ENCODE measurements around the gene MELK.
A peak's percentile ranks its signal among the peaks of the same experiment; 100 is the strongest.
"Not testable (repeated sequence)": the region's sequence is repeated elsewhere in the genome, so short reads cannot be mapped to it uniquely, and the experiment has no call there.

Gene MELK

GRCh38 chr9:36542355-36542754 is 30.3 kb upstream of the MELK start:
- Mint-ChIP-seq H3K4me3 (no peak overlapping the region), H3K9me3 (no peaks in the 10 kb centered on the region), H3K36me3 (ENCODE audit: low read depth) (no peaks in the 10 kb centered on the region), H3K27me3 (ENCODE audit: low read depth) (no peaks in the 10 kb centered on the region), H3K27ac (no peak overlapping the region), H3K4me1 (peaks cover 5% of the 10 kb centered on the region)
- no peak for TF ChIP-seq CTCF (IDR thresholded peaks at IDR 0.05; ENCODE audit: unreplicated experiment in 3 of 3)

GRCh38 chr9:36543916-36544315 is 28.8 kb upstream of the MELK start:
- Mint-ChIP-seq H3K9me3 (no peaks in the 10 kb centered on the region), H3K27me3 (ENCODE audit: low read depth) (no peaks in the 10 kb centered on the region), H3K36me3 (ENCODE audit: low read depth) (no peaks in the 10 kb centered on the region), H3K4me1 (peaks cover 5% of the 10 kb centered on the region), H3K27ac (peak overlapping the region in 2 of 3 experiments; percentile 30 to 83), H3K4me3 (no peak overlapping the region)
- no peak for TF ChIP-seq CTCF (IDR thresholded peaks at IDR 0.05; ENCODE audit: unreplicated experiment in 3 of 3)

GRCh38 chr9:36547598-36547997 is 25.1 kb upstream of the MELK start:
- H3K27ac Mint-ChIP-seq, result no peak overlapping the region
- no peak for TF ChIP-seq CTCF (IDR thresholded peaks at IDR 0.05; ENCODE audit: unreplicated experiment in 3 of 3)
- no peaks in the 10 kb centered on the region for H3K36me3 Mint-ChIP-seq (ENCODE audit: low read depth)
- H3K4me1 Mint-ChIP-seq, result peaks cover 5% of the 10 kb centered on the region
- no peaks in the 10 kb centered on the region for H3K27me3 Mint-ChIP-seq (ENCODE audit: low read depth)
- no peak overlapping the region for H3K4me3 Mint-ChIP-seq
- H3K9me3 Mint-ChIP-seq, result no peaks in the 10 kb centered on the region

- H3K36me3 Mint-ChIP-seq (ENCODE audit: low read depth), result no peaks in the 10 kb centered on the region
- no peaks in the 10 kb centered on the region for H3K9me3 Mint-ChIP-seq
- H3K27me3 Mint-ChIP-seq (ENCODE audit: low read depth), result no peaks in the 10 kb centered on the region
- H3K4me1 Mint-ChIP-seq, result peaks cover 5% of the 10 kb centered on the region
- no peak overlapping the region for H3K27ac Mint-ChIP-seq
- no peak overlapping the region for H3K4me3 Mint-ChIP-seq
- no peak for TF ChIP-seq CTCF (IDR thresholded peaks at IDR 0.05; ENCODE audit: unreplicated experiment in 3 of 3)
Observed at GRCh38 chr9:36548454-36548853, 24.2 kb upstream of the MELK start.

GRCh38 chr9:36550135-36550534 is 22.6 kb upstream of the MELK start:
- no peaks in the 10 kb centered on the region for H3K27me3 Mint-ChIP-seq (ENCODE audit: low read depth)
- no peak for TF ChIP-seq CTCF (IDR thresholded peaks at IDR 0.05; ENCODE audit: unreplicated experiment in 3 of 3)
- no peak overlapping the region for H3K27ac Mint-ChIP-seq
- H3K36me3 Mint-ChIP-seq (ENCODE audit: low read depth), result no peaks in the 10 kb centered on the region
- no peak overlapping the region for H3K4me3 Mint-ChIP-seq
- H3K4me1 Mint-ChIP-seq, result no peaks in the 10 kb centered on the region
- H3K9me3 Mint-ChIP-seq, result no peaks in the 10 kb centered on the region

- not testable (repeated sequence) for H3K9me3 Mint-ChIP-seq; H3K27ac Mint-ChIP-seq; H3K27me3 Mint-ChIP-seq (ENCODE audit: low read depth); H3K4me3 Mint-ChIP-seq; H3K36me3 Mint-ChIP-seq (ENCODE audit: low read depth); H3K4me1 Mint-ChIP-seq
Observed at GRCh38 chr9:36550631-36551098, 22.0 kb upstream of the MELK start.

All from nephron (organoid).